ENCODE results near the gene TMEM225. TPM values are rescaled to one million over a fixed set of nuclear protein-coding genes. Genes with fewer than 3 reads are reported as not detected.

The TMEM225 gene
- total RNA-seq, 1 donor from 2014 or later, result not detected

DNA sequence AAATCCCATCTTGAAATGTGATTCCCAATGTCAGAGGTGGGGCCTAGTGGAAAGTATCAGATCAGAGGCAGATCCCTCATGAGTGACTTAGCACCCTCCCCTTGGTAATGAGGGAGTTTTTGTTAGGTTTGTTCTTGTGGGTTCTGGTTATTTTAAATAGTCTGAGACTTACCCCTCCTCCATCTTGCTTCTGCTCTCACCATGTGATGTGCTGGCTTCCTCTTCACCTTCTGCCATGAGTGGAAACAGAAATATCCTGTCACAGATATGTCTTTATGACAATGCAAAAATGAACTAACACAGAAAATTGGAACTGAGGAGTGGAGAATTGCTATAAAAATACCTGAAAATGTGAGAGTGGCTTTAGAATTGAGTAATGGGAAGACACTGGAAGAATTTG is 33.1 kb downstream of the TMEM225 start:
- Histone ChIP-seq H2AFZ (replicated peaks) (no peak overlapping the region), H3K79me2 (ENCODE audit: low read depth) (no peaks in the 10 kb centered on the region), H3K9ac (no peak overlapping the region), H3K36me3 (no peaks in the 10 kb centered on the region), H3K27me3 (no peaks in the 10 kb centered on the region), H3K4me1 (no peaks in the 10 kb centered on the region), H3F3A (ENCODE audit: low read depth) (no peaks in the 10 kb centered on the region), H3K9me3 (ENCODE audit: low read depth) (no peaks in the 10 kb centered on the region), H3K4me3 (no peak overlapping the region), H4K20me1 (ENCODE audit: low read depth) (no peaks in the 10 kb centered on the region), H3K4me2 (no peak overlapping the region), H3K27ac (no peak overlapping the region)
- peaks cover 14% of the 10 kb centered on the region for H3K9me3 Mint-ChIP-seq
- no peak for DNase-seq (ENCODE audit: low spot score)
- H3K36me3 Mint-ChIP-seq, result no peaks in the 10 kb centered on the region
- TF ChIP-seq, protein P1, sequence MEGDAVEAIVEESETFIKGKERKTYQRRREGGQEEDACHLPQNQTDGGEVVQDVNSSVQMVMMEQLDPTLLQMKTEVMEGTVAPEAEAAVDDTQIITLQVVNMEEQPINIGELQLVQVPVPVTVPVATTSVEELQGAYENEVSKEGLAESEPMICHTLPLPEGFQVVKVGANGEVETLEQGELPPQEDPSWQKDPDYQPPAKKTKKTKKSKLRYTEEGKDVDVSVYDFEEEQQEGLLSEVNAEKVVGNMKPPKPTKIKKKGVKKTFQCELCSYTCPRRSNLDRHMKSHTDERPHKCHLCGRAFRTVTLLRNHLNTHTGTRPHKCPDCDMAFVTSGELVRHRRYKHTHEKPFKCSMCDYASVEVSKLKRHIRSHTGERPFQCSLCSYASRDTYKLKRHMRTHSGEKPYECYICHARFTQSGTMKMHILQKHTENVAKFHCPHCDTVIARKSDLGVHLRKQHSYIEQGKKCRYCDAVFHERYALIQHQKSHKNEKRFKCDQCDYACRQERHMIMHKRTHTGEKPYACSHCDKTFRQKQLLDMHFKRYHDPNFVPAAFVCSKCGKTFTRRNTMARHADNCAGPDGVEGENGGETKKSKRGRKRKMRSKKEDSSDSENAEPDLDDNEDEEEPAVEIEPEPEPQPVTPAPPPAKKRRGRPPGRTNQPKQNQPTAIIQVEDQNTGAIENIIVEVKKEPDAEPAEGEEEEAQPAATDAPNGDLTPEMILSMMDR (IDR thresholded peaks at IDR 0.05), result no peak
- H3K4me3 Mint-ChIP-seq, result no peak overlapping the region
- H3K27ac Mint-ChIP-seq, result no peak overlapping the region
- H3K27me3 Mint-ChIP-seq (ENCODE audit: insufficient read depth, low read depth), result peaks cover 3% of the 10 kb centered on the region
- H3K4me1 Mint-ChIP-seq, result peaks cover 2% of the 10 kb centered on the region

DNA sequence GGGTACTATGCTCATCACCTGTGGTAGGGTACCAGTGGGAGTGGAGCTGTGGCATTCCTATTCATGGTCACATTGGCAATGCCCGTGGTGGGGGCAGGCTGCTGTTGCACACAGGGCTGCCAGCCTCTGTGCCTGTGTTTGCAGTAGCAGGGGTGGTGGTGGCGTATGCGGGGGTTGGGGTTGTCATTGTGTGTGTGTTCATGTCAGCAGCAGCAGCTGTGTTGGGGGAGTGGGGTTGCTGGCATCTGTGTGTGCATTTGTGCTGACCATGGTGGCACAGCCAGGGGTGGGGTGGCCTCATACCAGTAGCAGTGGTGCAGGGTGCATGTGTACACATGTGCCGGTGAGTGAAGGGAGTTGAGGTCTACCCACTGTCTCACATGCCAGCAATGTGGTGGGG is 34.4 kb downstream of the TMEM225 start:
- Histone ChIP-seq H3K36me3 (no peaks in the 10 kb centered on the region), H3K27me3 (no peaks in the 10 kb centered on the region), H2AFZ (replicated peaks) (no peak overlapping the region), H3K9ac (no peak overlapping the region), H3K4me3 (no peak overlapping the region), H3K4me2 (no peak overlapping the region), H4K20me1 (ENCODE audit: low read depth) (no peaks in the 10 kb centered on the region), H3K9me3 (ENCODE audit: low read depth) (no peaks in the 10 kb centered on the region), H3F3A (ENCODE audit: low read depth) (no peaks in the 10 kb centered on the region), H3K4me1 (no peaks in the 10 kb centered on the region), H3K79me2 (ENCODE audit: low read depth) (no peaks in the 10 kb centered on the region), H3K27ac (no peak overlapping the region)
- no peak overlapping the region for H3K27ac Mint-ChIP-seq
- H3K4me1 Mint-ChIP-seq, result peaks cover 2% of the 10 kb centered on the region
- DNase-seq (ENCODE audit: low spot score), result no peak
- peaks cover 3% of the 10 kb centered on the region for H3K27me3 Mint-ChIP-seq (ENCODE audit: insufficient read depth, low read depth)
- peaks cover 9% of the 10 kb centered on the region for H3K9me3 Mint-ChIP-seq
- TF ChIP-seq EZH2 (IDR thresholded peaks at IDR 0.05), result no peak
- no peak for TF ChIP-seq EZH2phosphoT487 (IDR thresholded peaks at IDR 0.05)
- TF ChIP-seq, protein P1 (IDR thresholded peaks at IDR 0.05), result no peak
- no peak overlapping the region for H3K4me3 Mint-ChIP-seq
- H3K36me3 Mint-ChIP-seq, result no peaks in the 10 kb centered on the region

DNA sequence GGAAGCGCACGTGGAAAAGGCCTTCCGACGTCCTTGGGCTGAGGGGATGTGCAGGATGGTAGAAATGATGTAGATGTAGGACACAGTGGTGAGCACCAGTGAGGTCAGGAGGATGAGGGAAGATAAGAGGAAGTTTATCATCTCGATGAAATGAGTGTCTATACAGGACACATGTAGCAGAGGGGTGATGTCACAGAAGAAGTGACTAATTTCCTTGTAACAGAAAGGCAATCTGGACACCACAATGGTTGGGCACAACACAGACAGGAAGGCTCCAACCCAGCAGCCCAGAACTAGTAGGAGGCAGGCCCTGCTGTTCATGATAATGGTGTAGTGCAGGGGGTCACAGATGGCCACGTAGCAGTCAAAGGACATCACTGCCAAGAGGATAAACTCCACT is 44.3 kb downstream of the TMEM225 start:
- Mint-ChIP-seq H3K9me3 (no peaks in the 10 kb centered on the region), H3K27me3 (ENCODE audit: insufficient read depth, low read depth) (no peaks in the 10 kb centered on the region), H3K27ac (no peak overlapping the region), H3K4me1 (peaks cover 6% of the 10 kb centered on the region), H3K36me3 (no peaks in the 10 kb centered on the region), H3K4me3 (no peak overlapping the region)
- DNase-seq (ENCODE audit: low spot score), result no peak
- Histone ChIP-seq H3K27ac (no peak overlapping the region), H4K20me1 (ENCODE audit: low read depth) (no peaks in the 10 kb centered on the region), H3F3A (ENCODE audit: low read depth) (no peaks in the 10 kb centered on the region), H3K4me2 (no peak overlapping the region), H3K9me3 (ENCODE audit: low read depth) (no peaks in the 10 kb centered on the region), H3K4me3 (no peak overlapping the region), H3K79me2 (ENCODE audit: low read depth) (no peaks in the 10 kb centered on the region), H3K27me3 (no peaks in the 10 kb centered on the region), H3K36me3 (no peaks in the 10 kb centered on the region), H3K4me1 (no peaks in the 10 kb centered on the region), H3K9ac (no peak overlapping the region), H2AFZ (replicated peaks) (no peak overlapping the region)
- TF ChIP-seq EZH2 (IDR thresholded peaks at IDR 0.05), result no peak
- TF ChIP-seq, protein P1 (IDR thresholded peaks at IDR 0.05), result no peak
- TF ChIP-seq EZH2phosphoT487 (IDR thresholded peaks at IDR 0.05), result no peak

DNA sequence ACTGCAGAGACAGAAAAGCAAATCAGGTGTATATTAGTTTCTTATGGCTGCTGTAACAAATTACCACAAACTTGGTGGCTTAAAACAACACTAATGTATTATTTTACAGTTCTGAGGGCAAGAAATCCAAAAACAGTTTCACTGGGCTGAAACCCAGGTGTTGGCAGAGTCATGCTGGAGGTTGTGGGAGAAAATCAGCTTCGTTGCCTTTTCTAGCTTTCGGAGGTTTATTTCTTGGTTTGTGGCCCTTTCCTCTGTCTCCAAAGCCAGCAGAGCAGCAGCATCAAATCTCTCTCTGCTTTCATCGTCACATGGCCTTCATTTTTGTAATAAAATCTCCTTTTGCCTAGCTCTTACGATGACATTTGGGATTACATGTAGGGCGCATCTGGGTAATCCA is 46.3 kb downstream of the TMEM225 start:
- H3K4me2 ChIP-seq, result no peak overlapping the region
- no peak overlapping the region for H3K27ac ChIP-seq
- TF ChIP-seq, protein P1 (IDR thresholded peaks at IDR 0.05), result no peak
- TF ChIP-seq EZH2 (IDR thresholded peaks at IDR 0.05) (no peak), EZH2phosphoT487 (IDR thresholded peaks at IDR 0.05) (no peak)
- H3K79me2 ChIP-seq (ENCODE audit: low read depth), result no peaks in the 10 kb centered on the region
- Mint-ChIP-seq H3K9me3 (no peaks in the 10 kb centered on the region), H3K27ac (no peak overlapping the region), H3K27me3 (ENCODE audit: insufficient read depth, low read depth) (no peaks in the 10 kb centered on the region), H3K36me3 (no peaks in the 10 kb centered on the region), H3K4me1 (peaks cover 6% of the 10 kb centered on the region), H3K4me3 (no peak overlapping the region)
- no peaks in the 10 kb centered on the region for H3K27me3 ChIP-seq
- DNase-seq (ENCODE audit: low spot score), result no peak
- H4K20me1 ChIP-seq (ENCODE audit: low read depth), result no peaks in the 10 kb centered on the region
- no peaks in the 10 kb centered on the region for H3K36me3 ChIP-seq
- no peaks in the 10 kb centered on the region for H3F3A ChIP-seq (ENCODE audit: low read depth)
- no peak overlapping the region for H3K4me3 ChIP-seq
- no peak overlapping the region for H3K9ac ChIP-seq
- no peaks in the 10 kb centered on the region for H3K4me1 ChIP-seq
- no peaks in the 10 kb centered on the region for H3K9me3 ChIP-seq (ENCODE audit: low read depth)
- no peak overlapping the region for H2AFZ ChIP-seq (replicated peaks)
